C4-2B (cell line): ENCODE results near the gene KCNT1.

Source experiments
- ZFX ChIP-seq: fragments of 450-650 bp; IDR thresholded peaks from 2 replicates; pipeline ENCODE4 v1.6.1; 2017
- TF ChIP-seq, protein P1 (sequence below): fragments of 450-650 bp; conservative IDR thresholded peaks from 2 replicates; pipeline ENCODE4 v1.5.1; 2017; ENCODE audit warnings: mild to moderate bottlenecking

DNA sequence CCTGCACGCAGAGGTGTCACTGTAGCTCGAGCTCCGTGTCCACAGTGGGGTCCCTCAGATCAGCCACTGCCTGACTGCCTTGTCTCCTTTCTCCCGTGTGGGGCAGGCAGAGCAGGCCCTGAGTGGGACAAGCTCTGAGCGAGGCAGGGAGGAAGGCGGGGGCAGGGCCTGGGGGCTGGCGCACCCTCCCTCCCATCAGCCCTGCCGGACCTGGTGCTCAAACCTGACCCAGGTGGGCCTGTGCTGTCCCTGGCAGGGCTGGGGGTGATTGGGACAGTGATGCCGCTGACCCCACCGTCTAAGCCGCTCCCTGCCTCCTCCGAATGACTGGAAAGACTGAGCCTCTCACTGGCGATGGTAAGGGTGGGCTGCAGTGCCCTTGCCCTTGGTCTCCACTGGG is 60.9 kb downstream of the KCNT1 start:
- TF ChIP-seq, protein P1, sequence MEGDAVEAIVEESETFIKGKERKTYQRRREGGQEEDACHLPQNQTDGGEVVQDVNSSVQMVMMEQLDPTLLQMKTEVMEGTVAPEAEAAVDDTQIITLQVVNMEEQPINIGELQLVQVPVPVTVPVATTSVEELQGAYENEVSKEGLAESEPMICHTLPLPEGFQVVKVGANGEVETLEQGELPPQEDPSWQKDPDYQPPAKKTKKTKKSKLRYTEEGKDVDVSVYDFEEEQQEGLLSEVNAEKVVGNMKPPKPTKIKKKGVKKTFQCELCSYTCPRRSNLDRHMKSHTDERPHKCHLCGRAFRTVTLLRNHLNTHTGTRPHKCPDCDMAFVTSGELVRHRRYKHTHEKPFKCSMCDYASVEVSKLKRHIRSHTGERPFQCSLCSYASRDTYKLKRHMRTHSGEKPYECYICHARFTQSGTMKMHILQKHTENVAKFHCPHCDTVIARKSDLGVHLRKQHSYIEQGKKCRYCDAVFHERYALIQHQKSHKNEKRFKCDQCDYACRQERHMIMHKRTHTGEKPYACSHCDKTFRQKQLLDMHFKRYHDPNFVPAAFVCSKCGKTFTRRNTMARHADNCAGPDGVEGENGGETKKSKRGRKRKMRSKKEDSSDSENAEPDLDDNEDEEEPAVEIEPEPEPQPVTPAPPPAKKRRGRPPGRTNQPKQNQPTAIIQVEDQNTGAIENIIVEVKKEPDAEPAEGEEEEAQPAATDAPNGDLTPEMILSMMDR, result no peak
- TF ChIP-seq ZFX, result no peak
